Mesothelial cell of epicardium (in vitro differentiated cells): ENCODE measurements around the gene MYRIP. TPM values are rescaled to one million over a fixed set of nuclear protein-coding genes. Genes with fewer than 3 reads are reported as not detected.

Experiments
- DNase-seq, 2 experiments: peaks; one replicate each; pipeline ENCODE4 v3.0.0; 2021; ENCODE audit warnings: low spot score in 2 of 2; ENCODE audit not compliant: unreplicated experiment in 2 of 2
- H3K27ac Mint-ChIP-seq: 2 replicates; pipeline ENCODE4 v1.8.0; 2021; ENCODE audit warnings: mixed read lengths
- H3K27me3 Mint-ChIP-seq: 2 replicates; pipeline ENCODE4 v1.8.0; 2021; ENCODE audit warnings: low read depth, mixed read lengths
- H3K36me3 Mint-ChIP-seq: 2 replicates; pipeline ENCODE4 v1.8.0; 2021; ENCODE audit warnings: mixed read lengths
- H3K4me1 Mint-ChIP-seq: 2 replicates; pipeline ENCODE4 v1.8.0; 2021; ENCODE audit warnings: mixed read lengths
- H3K4me3 Mint-ChIP-seq: 2 replicates; pipeline ENCODE4 v1.8.0; 2021; ENCODE audit warnings: mild to moderate bottlenecking, moderate library complexity, mixed read lengths
- H3K9me3 Mint-ChIP-seq: 2 replicates; pipeline ENCODE4 v1.8.0; 2021; ENCODE audit warnings: mixed read lengths
- CTCF ChIP-seq: fragments of 200-600 bp; sonication (generic); IDR thresholded peaks from one replicate; pipeline ENCODE4 v1.5.0; 2021; ENCODE audit warnings: antibody characterized with exemption; ENCODE audit not compliant: unreplicated experiment
- total RNA-seq: library from RNA; stranded (reverse); gene quantifications from 3 replicates; pipeline ENCODE4 v1.2.1, GENCODE V29; 2021

MYRIP gene
- total RNA-seq, 1 donor from 2014 or later = 0.63 TPM

DNA sequence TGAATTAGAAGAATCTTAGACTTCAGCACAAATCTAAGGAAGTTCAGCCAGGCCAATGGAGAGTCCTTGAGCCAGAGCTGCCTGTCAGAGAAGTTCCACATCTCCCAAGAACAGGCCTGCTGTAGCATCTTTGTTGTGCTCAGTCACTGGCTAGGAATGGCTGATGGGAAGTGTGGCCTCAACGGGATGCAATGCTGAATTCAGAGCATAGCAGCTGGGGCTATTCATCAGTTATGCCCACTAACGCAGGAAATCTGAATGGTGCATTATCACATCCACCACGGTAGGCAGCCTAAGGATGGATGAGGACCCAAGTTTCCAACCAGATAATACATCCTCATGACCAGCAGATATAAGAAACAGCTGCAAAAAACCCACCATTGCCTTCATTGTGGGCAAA is 496.9 kb downstream of the MYRIP start:
- peaks cover 4% of the 10 kb centered on the region for H3K36me3 Mint-ChIP-seq
- TF ChIP-seq CTCF = no peak
- peaks cover 4% of the 10 kb centered on the region for H3K9me3 Mint-ChIP-seq
- no peak overlapping the region for H3K27ac Mint-ChIP-seq
- DNase-seq = no peak
- H3K4me1 Mint-ChIP-seq = peaks cover 14% of the 10 kb centered on the region
- H3K4me3 Mint-ChIP-seq = no peak overlapping the region
- no peaks in the 10 kb centered on the region for H3K27me3 Mint-ChIP-seq

- Mint-ChIP-seq H3K36me3 (peaks cover 6% of the 10 kb centered on the region), H3K27ac (no peak overlapping the region), H3K27me3 (no peaks in the 10 kb centered on the region), H3K4me1 (peaks cover 20% of the 10 kb centered on the region), H3K9me3 (no peaks in the 10 kb centered on the region), H3K4me3 (no peak overlapping the region)
- no peak for TF ChIP-seq CTCF
- DNase-seq = no peak
These were observed 497.8 kb downstream of the MYRIP start for GRCh38 chr3:40307176-40307575.

DNA sequence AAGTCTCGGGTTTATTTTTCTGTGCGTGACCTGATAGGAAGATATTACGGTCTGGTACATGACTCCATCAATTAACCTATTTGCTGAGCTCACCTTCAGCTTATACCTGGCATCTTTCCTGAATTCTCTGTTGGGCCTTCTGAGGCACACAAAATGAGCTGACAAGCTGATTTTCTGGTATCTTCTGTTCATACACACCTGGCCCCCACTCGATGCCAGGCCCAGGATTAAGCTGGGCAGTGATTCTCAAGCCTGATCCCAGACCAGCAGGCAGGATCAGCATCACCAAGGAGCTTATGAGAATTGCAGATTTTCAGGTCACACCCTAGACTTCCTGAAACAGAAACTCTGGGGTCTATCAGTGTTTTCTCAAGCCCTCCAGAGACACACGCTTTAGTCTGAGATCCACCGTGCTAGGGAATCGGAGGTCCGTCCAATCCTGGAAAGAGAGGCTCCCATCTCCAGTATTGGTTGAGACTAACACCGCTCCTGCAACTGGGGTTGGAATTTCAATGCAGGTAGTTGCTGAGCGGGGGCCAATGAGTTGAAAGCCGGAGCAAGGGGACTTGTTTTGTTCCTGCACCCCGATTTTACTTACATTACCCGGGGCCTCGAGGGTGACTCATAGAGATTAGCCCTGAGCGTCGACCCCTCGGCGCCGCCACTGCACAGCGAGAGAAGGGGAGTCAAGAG is 499.5 kb downstream of the MYRIP start:
- Mint-ChIP-seq H3K9me3 (no peaks in the 10 kb centered on the region), H3K4me1 (peaks cover 20% of the 10 kb centered on the region), H3K4me3 (peak overlapping the region; percentile 100), H3K27ac (peak overlapping the region; percentile 100), H3K36me3 (peaks cover 12% of the 10 kb centered on the region), H3K27me3 (no peaks in the 10 kb centered on the region)
- no peak for DNase-seq
- no peak for TF ChIP-seq CTCF

GRCh38 chr3:40309418-40309924 is 500.1 kb downstream of the MYRIP start, which contains the start of gene EIF1B:
Gene EIF1B (plus strand): TSS chr3:40309707. CDS start chr3:40309942, 235 bp downstream.
- peaks cover 12% of the 10 kb centered on the region for H3K36me3 Mint-ChIP-seq
- no peaks in the 10 kb centered on the region for H3K9me3 Mint-ChIP-seq
- peak within 1 kb of the TSS; percentile 100 for H3K4me3 Mint-ChIP-seq
- peak within 1 kb of the TSS; percentile 100 for H3K27ac Mint-ChIP-seq
- no peaks in the 10 kb centered on the region for H3K27me3 Mint-ChIP-seq
- H3K4me1 Mint-ChIP-seq = peaks cover 20% of the 10 kb centered on the region
- DNase-seq = peak; percentile 95 to 99
- TF ChIP-seq CTCF = peak; percentile 81
